Body of pancreas (tissue), 4 donors: ENCODE data around the gene SDC3.

ENCODE experiments used
- POLR2A ChIP-seq, 3 donors: fragments of 450-650 bp; IDR thresholded peaks; one replicate each; pipeline ENCODE4 v1.6.1; 2016; ENCODE audit warnings: antibody characterized with exemption in 3 of 3, mild to moderate bottlenecking in 2 of 3
- TF ChIP-seq, protein P1 (sequence below), 7 experiments: fragments of 450-650 bp in 4 of 7; fragments of 200-600 bp in 3 of 7; sonication (generic) in 3 of 7; IDR thresholded peaks; one replicate each; pipeline ENCODE4 v1.5.1; 2016 to 2019; ENCODE audit warnings: antibody characterized with exemption in 7 of 7

DNA sequence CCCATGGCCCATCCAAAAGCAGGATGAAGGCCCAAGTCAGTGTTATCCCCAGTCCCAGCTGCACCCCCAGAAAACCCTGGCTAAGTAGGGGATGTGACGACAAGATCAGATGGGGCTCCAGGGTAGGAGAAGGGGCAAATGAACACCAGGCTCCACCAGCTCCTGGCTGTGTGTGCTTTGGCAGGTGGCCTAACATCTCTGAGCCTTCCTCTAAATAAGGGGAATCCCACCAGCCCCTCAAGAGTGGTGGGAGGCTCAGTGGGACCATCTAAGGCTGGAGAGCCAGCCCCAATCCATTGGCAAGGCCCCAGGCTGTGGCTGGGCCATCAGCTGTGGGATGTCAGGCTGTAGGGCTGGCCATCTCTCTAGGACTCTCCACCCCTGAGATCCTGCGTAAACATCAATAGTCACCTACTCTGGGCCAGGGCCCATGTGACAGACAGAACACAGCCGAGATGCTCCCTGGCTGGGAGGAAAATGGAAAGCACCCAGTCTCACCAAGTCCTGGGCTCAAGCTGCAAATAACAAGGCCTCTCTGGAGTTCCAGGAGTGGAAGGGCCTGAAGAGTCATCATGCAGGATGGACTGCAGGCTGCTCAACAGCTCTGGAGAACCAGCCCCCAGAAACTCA is 7.5 kb downstream of the SDC3 start:
- TF ChIP-seq, protein P1, sequence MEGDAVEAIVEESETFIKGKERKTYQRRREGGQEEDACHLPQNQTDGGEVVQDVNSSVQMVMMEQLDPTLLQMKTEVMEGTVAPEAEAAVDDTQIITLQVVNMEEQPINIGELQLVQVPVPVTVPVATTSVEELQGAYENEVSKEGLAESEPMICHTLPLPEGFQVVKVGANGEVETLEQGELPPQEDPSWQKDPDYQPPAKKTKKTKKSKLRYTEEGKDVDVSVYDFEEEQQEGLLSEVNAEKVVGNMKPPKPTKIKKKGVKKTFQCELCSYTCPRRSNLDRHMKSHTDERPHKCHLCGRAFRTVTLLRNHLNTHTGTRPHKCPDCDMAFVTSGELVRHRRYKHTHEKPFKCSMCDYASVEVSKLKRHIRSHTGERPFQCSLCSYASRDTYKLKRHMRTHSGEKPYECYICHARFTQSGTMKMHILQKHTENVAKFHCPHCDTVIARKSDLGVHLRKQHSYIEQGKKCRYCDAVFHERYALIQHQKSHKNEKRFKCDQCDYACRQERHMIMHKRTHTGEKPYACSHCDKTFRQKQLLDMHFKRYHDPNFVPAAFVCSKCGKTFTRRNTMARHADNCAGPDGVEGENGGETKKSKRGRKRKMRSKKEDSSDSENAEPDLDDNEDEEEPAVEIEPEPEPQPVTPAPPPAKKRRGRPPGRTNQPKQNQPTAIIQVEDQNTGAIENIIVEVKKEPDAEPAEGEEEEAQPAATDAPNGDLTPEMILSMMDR (IDR thresholded peaks at IDR 0.05): no peak
- no peak for TF ChIP-seq POLR2A (IDR thresholded peaks at IDR 0.05)
